Measurements from ENCODE around the gene LY9. TPM values are rescaled to one million over a fixed set of nuclear protein-coding genes. Genes with fewer than 3 reads are reported as not detected.

Gene LY9
- total RNA-seq, 1 donor from 2014 or later, result not detected

DNA sequence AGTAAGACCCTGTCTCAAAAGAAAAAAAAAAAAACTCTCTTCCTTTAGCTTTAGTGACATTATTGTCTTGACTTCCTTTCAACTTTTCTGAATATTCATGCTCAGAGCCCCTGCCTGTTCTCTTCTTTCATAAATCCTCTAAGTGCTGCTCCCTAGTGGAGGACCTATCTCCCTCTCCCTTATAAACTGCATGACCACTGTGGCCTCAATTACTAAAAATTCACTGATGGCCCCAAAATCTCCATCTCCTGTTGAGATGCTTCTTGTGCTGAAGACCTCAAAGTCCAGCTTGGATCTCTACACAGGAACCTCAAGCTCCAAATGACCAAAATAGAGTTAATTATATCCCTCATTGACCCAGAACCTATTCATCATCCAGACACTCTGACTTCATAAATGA is 81.2 kb downstream of the LY9 start:
- Mint-ChIP-seq H3K36me3 (ENCODE audit: unreplicated experiment) (no peaks in the 10 kb centered on the region), H3K4me1 (ENCODE audit: unreplicated experiment) (no peaks in the 10 kb centered on the region), H3K27me3 (ENCODE audit: unreplicated experiment) (no peaks in the 10 kb centered on the region), H3K4me3 (ENCODE audit: unreplicated experiment) (no peak overlapping the region), H3K27ac (ENCODE audit: unreplicated experiment) (no peak overlapping the region), H3K9me3 (ENCODE audit: unreplicated experiment) (no peaks in the 10 kb centered on the region)
- no peak for TF ChIP-seq CTCF (IDR thresholded peaks at IDR 0.05)
- no peak for DNase-seq (ENCODE audit: extremely low spot score, unreplicated experiment)

Other genes starting within 250 kb of the LY9 start
- not detected in 2 replicates for gene CD84, start 216.7 kb upstream of the LY9 start, total RNA-seq
- not detected in 2 replicates for gene SLAMF1, start 149.1 kb upstream of the LY9 start, total RNA-seq
- not detected in 2 replicates for gene CD48, start 84.4 kb upstream of the LY9 start, total RNA-seq
- gene SLAMF7, start 56.9 kb upstream of the LY9 start, total RNA-seq, result not detected in 2 replicates
- gene CD244, start 66.7 kb downstream of the LY9 start, total RNA-seq, result not detected in 2 replicates
- not detected in 2 replicates for gene ITLN1, start 89.0 kb downstream of the LY9 start, total RNA-seq
- not detected in 2 replicates for gene ITLN2, start 158.6 kb downstream of the LY9 start, total RNA-seq
- 1.4 and 1.5 TPM in 2 replicates for gene F11R, start 225.0 kb downstream of the LY9 start, total RNA-seq
- gene TSTD1, start 242.8 kb downstream of the LY9 start, total RNA-seq, result 0.73 TPM in 1 of 2 replicates, not detected in the other
- gene USF1, start 249.8 kb downstream of the LY9 start, total RNA-seq, result 51.5 and 57.2 TPM in 2 replicates